CD14-positive monocyte (primary cell): ENCODE measurements around the gene CCDC150. TPM values are rescaled to one million over a fixed set of nuclear protein-coding genes. Genes with fewer than 3 reads are reported as not detected.

Experiments used
- DNase-seq, 3 donors: peaks; one replicate each; pipeline ENCODE4 v3.0.0-alpha.2; 2011 to 2022
- H2AFZ ChIP-seq: 2 replicates; pipeline ENCODE4 v1.6.0; 2012; ENCODE audit warnings: mild to moderate bottlenecking, low read depth, low read length, inconsistent platforms; ENCODE audit not compliant: insufficient read depth, poor library complexity, severe bottlenecking
- H3K27ac ChIP-seq, 2 donors: 1 replicate in 1 of 2; 2 replicates in 1 of 2; pipeline ENCODE4 v1.5.1; 2012 to 2013; ENCODE audit warnings: low read length in 2 of 2, control low read depth in 1 of 2, inconsistent platforms in 1 of 2, low read depth in 1 of 2, mild to moderate bottlenecking in 1 of 2
- H3K27me3 ChIP-seq, 2 donors: one replicate each; pipeline versions ENCODE4 v1.6.0 to v1.6.1; 2011 to 2013; ENCODE audit warnings: low read length in 2 of 2; ENCODE audit not compliant: control insufficient read depth in 2 of 2, insufficient read depth in 2 of 2
- H3K36me3 ChIP-seq, 2 donors: replicated peaks in 1 of 2; 1 replicate in 1 of 2; 2 replicates in 1 of 2; pipeline versions ENCODE4 v1.5.1 to v1.6.1; 2012 to 2013; ENCODE audit warnings: low read length in 2 of 2, control low read depth in 1 of 2, inconsistent platforms in 1 of 2, mild to moderate bottlenecking in 1 of 2; ENCODE audit not compliant: insufficient read depth in 2 of 2, control insufficient read depth in 1 of 2
- H3K4me1 ChIP-seq, 2 donors: 1 replicate in 1 of 2; 2 replicates in 1 of 2; pipeline versions ENCODE4 v1.5.1 to v1.6.1; 2012 to 2013; ENCODE audit warnings: low read length in 2 of 2, control low read depth in 1 of 2, inconsistent platforms in 1 of 2, mild to moderate bottlenecking in 1 of 2, moderate library complexity in 1 of 2; ENCODE audit not compliant: insufficient read depth in 2 of 2, control insufficient read depth in 1 of 2
- H3K4me2 ChIP-seq: replicated peaks from 2 replicates; pipeline ENCODE3; 2012; ENCODE audit warnings: low read length, moderate library complexity, mild to moderate bottlenecking; ENCODE audit not compliant: poor library complexity, severe bottlenecking; ENCODE audit errors: extremely low read depth
- H3K4me3 ChIP-seq, 3 experiments: fragments of 200-600 bp in 1 of 3; sonication (generic) in 1 of 3; replicated peaks in 1 of 3; 1 replicate in 2 of 3; 2 replicates in 1 of 3; pipeline ENCODE4 v1.5.1; 2011 to 2013; ENCODE audit warnings: low read length in 3 of 3, mild to moderate bottlenecking in 3 of 3, control low read depth in 2 of 3, low read depth in 2 of 3, inconsistent platforms in 1 of 3, moderate library complexity in 1 of 3
- H3K79me2 ChIP-seq: 2 replicates; pipeline ENCODE4 v1.6.0; 2012; ENCODE audit warnings: mild to moderate bottlenecking, control low read depth, inconsistent platforms, low read length, moderate library complexity; ENCODE audit not compliant: insufficient read depth
- H3K9ac ChIP-seq: 2 replicates; pipeline ENCODE4 v1.6.0; 2017; ENCODE audit warnings: low read length, mild to moderate bottlenecking; ENCODE audit not compliant: insufficient read depth, poor library complexity, severe bottlenecking
- H3K9me3 ChIP-seq, 2 donors: replicated peaks in 1 of 2; 1 replicate in 1 of 2; 2 replicates in 1 of 2; pipeline versions ENCODE4 v1.5.1 to v1.6.1; 2012 to 2013; ENCODE audit warnings: low read length in 2 of 2, control low read depth in 1 of 2; ENCODE audit not compliant: control insufficient read depth in 1 of 2, insufficient read depth in 1 of 2
- H4K20me1 ChIP-seq: 2 replicates; pipeline ENCODE4 v1.6.0; 2012; ENCODE audit warnings: mild to moderate bottlenecking, low read length, control low read depth, moderate library complexity; ENCODE audit not compliant: insufficient read depth
- H3K27ac Mint-ChIP-seq, 7 donors: one replicate each; pipeline ENCODE4 v1.8.0; 2020; ENCODE audit warnings: mild to moderate bottlenecking in 7 of 7, mixed read lengths in 7 of 7, moderate library complexity in 6 of 7, inconsistent platforms in 2 of 7
- H3K27me3 Mint-ChIP-seq, 3 donors: one replicate each; pipeline ENCODE4 v1.8.0; 2021 to 2022; ENCODE audit warnings: low read depth in 3 of 3, mild to moderate bottlenecking in 3 of 3, mixed read lengths in 3 of 3, moderate library complexity in 3 of 3, inconsistent platforms in 1 of 3
- H3K36me3 Mint-ChIP-seq, 2 donors: one replicate each; pipeline ENCODE4 v1.8.0; 2020; ENCODE audit warnings: mixed read lengths in 2 of 2, inconsistent platforms in 1 of 2, mild to moderate bottlenecking in 1 of 2
- H3K4me1 Mint-ChIP-seq: one replicate; pipeline ENCODE4 v1.8.0; 2020; ENCODE audit warnings: mild to moderate bottlenecking, mixed read lengths
- H3K4me3 Mint-ChIP-seq, 2 donors: one replicate each; pipeline ENCODE4 v1.8.0; 2020; ENCODE audit warnings: mild to moderate bottlenecking in 2 of 2, mixed read lengths in 2 of 2, moderate library complexity in 1 of 2
- H3K9me3 Mint-ChIP-seq, 7 donors: one replicate each; pipeline ENCODE4 v1.8.0; 2020 to 2022; ENCODE audit warnings: mixed read lengths in 7 of 7, mild to moderate bottlenecking in 6 of 7, moderate library complexity in 6 of 7, inconsistent platforms in 2 of 7
- WGBS: methylation state at CpG from one replicate; pipeline ENCODE4 v1.1.5; 2013; ENCODE audit warnings: missing lambda C conversion rate; ENCODE audit not compliant: insufficient coverage; 5-methylcytosine and 5-hydroxymethylcytosine counted together
- intact Hi-C, 2 donors: fragments of 100-400 bp; cut with micrococcal nuclease; formaldehyde crosslinking; loops; one replicate each; pipeline versions ENCODE4 v1.15.0 to v1.15.1; 2023
- polyA plus RNA-seq, 3 donors: library from polyadenylated mRNA; depleted of rRNA in 1 of 3; unstranded in 2 of 3; stranded (reverse) in 1 of 3; fragments of 300-500 nt in 2 of 3; fragments of >200 nt in 1 of 3; fragmentation: Illumina TruSeq in 2 of 3; gene quantifications; 1 replicate in 2 of 3; 2 replicates in 1 of 3; pipeline ENCODE4 v1.2.3, GENCODE V29; 2012 to 2021
- TF ChIP-seq, protein P1 (sequence below): fragments of 200-600 bp; IDR thresholded peaks from one replicate; pipeline ENCODE4 v1.8.0; 2022; ENCODE audit warnings: antibody characterized with exemption, mild to moderate bottlenecking

The CCDC150 gene
- polyA plus RNA-seq, 3 donors = 0.09 TPM; not detected in 2

GRCh38 chr2:196618661-196619060 is 20.9 kb upstream of the CCDC150 start:
- H2AFZ ChIP-seq = no peak overlapping the region
- peaks cover 0 to 7% (median 3%) of the 10 kb centered on the region in 7 donors for H3K9me3 Mint-ChIP-seq
- 98% methylated on average over 4 of the region's 4 CpGs for WGBS

DNA sequence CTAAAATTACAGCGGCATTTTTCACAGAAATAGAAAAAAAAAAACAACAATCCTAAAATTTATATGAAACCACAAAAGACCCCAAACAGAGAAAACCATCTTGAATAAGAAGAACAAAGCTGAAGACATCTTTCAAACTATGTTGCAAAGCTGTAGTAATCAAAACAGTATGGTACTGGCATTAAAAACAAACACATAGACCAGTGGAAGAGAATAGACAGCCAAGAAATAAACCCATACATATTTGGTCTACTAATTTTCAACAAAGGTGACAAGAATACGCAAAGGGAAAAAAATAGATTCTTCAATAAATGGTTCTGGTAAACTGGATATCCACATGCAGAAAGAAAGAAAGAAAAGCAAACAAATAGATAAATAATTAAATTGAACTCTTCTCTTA is 9.0 kb upstream of the CCDC150 start:
- Histone ChIP-seq H3K4me1 (no peaks in the 10 kb centered on the region), H4K20me1 (no peaks in the 10 kb centered on the region), H3K4me2 (no peak overlapping the region), H3K27me3 (no peaks in the 10 kb centered on the region), H3K79me2 (no peaks in the 10 kb centered on the region), H3K9ac (no peak overlapping the region), H3K9me3 (no peaks in the 10 kb centered on the region), H3K36me3 (no peaks in the 10 kb centered on the region), H3K4me3 (no peak overlapping the region), H3K27ac (no peak overlapping the region), H2AFZ (no peak overlapping the region)
- Mint-ChIP-seq H3K36me3 (no peaks in the 10 kb centered on the region), H3K9me3 (peaks cover 4 to 19% (median 14%) of the 10 kb centered on the region in 7 donors), H3K27ac (no peak overlapping the region), H3K27me3 (peaks cover 2 to 13% (median 12%) of the 10 kb centered on the region in 3 donors), H3K4me1 (no peaks in the 10 kb centered on the region), H3K4me3 (no peak overlapping the region)
- no peak for DNase-seq
- TF ChIP-seq, protein P1, sequence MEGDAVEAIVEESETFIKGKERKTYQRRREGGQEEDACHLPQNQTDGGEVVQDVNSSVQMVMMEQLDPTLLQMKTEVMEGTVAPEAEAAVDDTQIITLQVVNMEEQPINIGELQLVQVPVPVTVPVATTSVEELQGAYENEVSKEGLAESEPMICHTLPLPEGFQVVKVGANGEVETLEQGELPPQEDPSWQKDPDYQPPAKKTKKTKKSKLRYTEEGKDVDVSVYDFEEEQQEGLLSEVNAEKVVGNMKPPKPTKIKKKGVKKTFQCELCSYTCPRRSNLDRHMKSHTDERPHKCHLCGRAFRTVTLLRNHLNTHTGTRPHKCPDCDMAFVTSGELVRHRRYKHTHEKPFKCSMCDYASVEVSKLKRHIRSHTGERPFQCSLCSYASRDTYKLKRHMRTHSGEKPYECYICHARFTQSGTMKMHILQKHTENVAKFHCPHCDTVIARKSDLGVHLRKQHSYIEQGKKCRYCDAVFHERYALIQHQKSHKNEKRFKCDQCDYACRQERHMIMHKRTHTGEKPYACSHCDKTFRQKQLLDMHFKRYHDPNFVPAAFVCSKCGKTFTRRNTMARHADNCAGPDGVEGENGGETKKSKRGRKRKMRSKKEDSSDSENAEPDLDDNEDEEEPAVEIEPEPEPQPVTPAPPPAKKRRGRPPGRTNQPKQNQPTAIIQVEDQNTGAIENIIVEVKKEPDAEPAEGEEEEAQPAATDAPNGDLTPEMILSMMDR = no peak
- intact Hi-C loops = no loop called here
- WGBS = no CpG with 5 or more reads among the region's 2 CpGs

More at GRCh38 chr2:196618661-196619060, 20.9 kb upstream of the CCDC150 start:
- H3K9me3 ChIP-seq = no peaks in the 10 kb centered on the region
- no peak for DNase-seq
- no peak overlapping the region for H3K9ac ChIP-seq
- no peaks in the 10 kb centered on the region for H4K20me1 ChIP-seq
- H3K4me2 ChIP-seq = no peak overlapping the region
- H3K36me3 ChIP-seq = no peaks in the 10 kb centered on the region
- intact Hi-C loops = no loop called here
- no peaks in the 10 kb centered on the region for H3K4me1 ChIP-seq
- H3K4me3 ChIP-seq = no peak overlapping the region
- Mint-ChIP-seq H3K4me3 (no peak overlapping the region), H3K27ac (no peak overlapping the region), H3K36me3 (no peaks in the 10 kb centered on the region), H3K27me3 (peaks cover 0 to 7% (median 5%) of the 10 kb centered on the region in 3 donors), H3K4me1 (no peaks in the 10 kb centered on the region)
- no peaks in the 10 kb centered on the region for H3K27me3 ChIP-seq
- no peak overlapping the region for H3K27ac ChIP-seq
- TF ChIP-seq, protein P1 = no peak
- no peaks in the 10 kb centered on the region for H3K79me2 ChIP-seq
